Neuronal stem cell (in vitro differentiated cells): ENCODE measurements around the gene STOML1.

Experiments
- DNase-seq: peaks from one replicate; pipeline ENCODE4 v3.0.0-alpha.2; 2013; ENCODE audit warnings: low spot score
- H2AFZ ChIP-seq: one replicate; pipeline ENCODE4 v1.6.1; 2013; ENCODE audit warnings: mild to moderate bottlenecking, low read length, inconsistent platforms
- H2AK5ac ChIP-seq: 2 replicates; pipeline ENCODE4 v1.6.1; 2013; ENCODE audit warnings: low read depth, mild to moderate bottlenecking, inconsistent platforms, low read length, moderate library complexity, mixed read lengths
- H2BK120ac ChIP-seq: 2 replicates; pipeline ENCODE4 v1.6.1; 2013; ENCODE audit warnings: low read depth, mild to moderate bottlenecking, inconsistent platforms, low read length, moderate library complexity, mixed read lengths
- H2BK12ac ChIP-seq: one replicate; pipeline ENCODE4 v1.6.1; 2013; ENCODE audit warnings: low read length, inconsistent platforms
- H2BK15ac ChIP-seq: 2 replicates; pipeline ENCODE4 v1.6.1; 2013; ENCODE audit warnings: mild to moderate bottlenecking, low read length, inconsistent platforms, mixed read lengths
- H2BK5ac ChIP-seq: one replicate; pipeline ENCODE4 v1.6.1; 2013; ENCODE audit warnings: inconsistent platforms, mild to moderate bottlenecking, low read length, moderate library complexity
- H3K14ac ChIP-seq: one replicate; pipeline ENCODE4 v1.6.1; 2013; ENCODE audit warnings: low read length, inconsistent platforms
- H3K18ac ChIP-seq: 2 replicates; pipeline ENCODE4 v1.6.1; 2013; ENCODE audit warnings: low read length, inconsistent platforms
- H3K23ac ChIP-seq: 2 replicates; pipeline ENCODE4 v1.6.1; 2013; ENCODE audit warnings: low read depth, mild to moderate bottlenecking, mixed read lengths, low read length, inconsistent platforms; ENCODE audit not compliant: poor library complexity
- H3K27ac ChIP-seq: replicated peaks from 3 replicates; pipeline ENCODE4 v1.5.1; 2013; ENCODE audit warnings: low read length, inconsistent platforms
- H3K27me3 ChIP-seq, 3 experiments: 2 replicates each; pipeline ENCODE4 v1.6.1; 2013; ENCODE audit warnings: low read length in 3 of 3, mild to moderate bottlenecking in 2 of 3, inconsistent platforms in 1 of 3, low read depth in 1 of 3, mixed read lengths in 1 of 3, moderate library complexity in 1 of 3; ENCODE audit not compliant: control insufficient read depth in 3 of 3, insufficient read depth in 3 of 3
- H3K36me3 ChIP-seq, 2 donors: replicated peaks in 1 of 2; 2 replicates each; pipeline ENCODE4 v1.6.1; 2013; ENCODE audit warnings: low read length in 2 of 2; ENCODE audit not compliant: control insufficient read depth in 2 of 2, insufficient read depth in 2 of 2
- H3K4ac ChIP-seq: 2 replicates; pipeline ENCODE4 v1.6.1; 2013; ENCODE audit warnings: inconsistent platforms, mild to moderate bottlenecking, low read length, moderate library complexity
- H3K4me1 ChIP-seq, 2 donors: 1 replicate in 1 of 2; 2 replicates in 1 of 2; pipeline ENCODE4 v1.6.1; 2013; ENCODE audit warnings: low read length in 2 of 2, low read depth in 1 of 2; ENCODE audit not compliant: control insufficient read depth in 2 of 2, insufficient read depth in 1 of 2
- H3K4me2 ChIP-seq: one replicate; pipeline ENCODE4 v1.6.1; 2013; ENCODE audit warnings: mild to moderate bottlenecking, low read length, inconsistent platforms; ENCODE audit not compliant: insufficient read depth, poor library complexity, severe bottlenecking
- H3K4me3 ChIP-seq, 2 donors: 2 replicates each; pipeline ENCODE4 v1.5.1; 2013; ENCODE audit warnings: low read length in 2 of 2, mild to moderate bottlenecking in 2 of 2, inconsistent platforms in 1 of 2, moderate library complexity in 1 of 2
- H3K79me1 ChIP-seq: one replicate; pipeline ENCODE4 v1.6.1; 2013; ENCODE audit warnings: low read depth, mild to moderate bottlenecking, inconsistent platforms, low read length, moderate library complexity
- H3K9ac ChIP-seq: one replicate; pipeline ENCODE4 v1.6.1; 2013; ENCODE audit warnings: mild to moderate bottlenecking, low read depth, low read length, inconsistent platforms; ENCODE audit not compliant: poor library complexity
- H3K9me3 ChIP-seq, 2 donors: replicated peaks in 1 of 2; 2 replicates each; pipeline versions ENCODE3 to v1.6.1; 2013; ENCODE audit warnings: low read length in 2 of 2, mild to moderate bottlenecking in 2 of 2, inconsistent platforms in 1 of 2, low read depth in 1 of 2, mixed read lengths in 1 of 2, moderate library complexity in 1 of 2; ENCODE audit not compliant: control insufficient read depth in 2 of 2, insufficient read depth in 1 of 2
- H4K8ac ChIP-seq: one replicate; pipeline ENCODE4 v1.6.1; 2013; ENCODE audit warnings: low read depth, mild to moderate bottlenecking, inconsistent platforms, low read length, moderate library complexity
- H4K91ac ChIP-seq: one replicate; pipeline ENCODE4 v1.6.1; 2013; ENCODE audit warnings: low read length, low read depth, mild to moderate bottlenecking, inconsistent platforms; ENCODE audit not compliant: poor library complexity
- WGBS, 2 donors: extraction: QIAGEN DNeasy Blood & Tissue Kit; methylation state at CpG; one replicate each; pipeline ENCODE4 v1.1.7; 2013; ENCODE audit warnings: missing lambda C conversion rate in 2 of 2, mixed read lengths in 1 of 2; ENCODE audit not compliant: insufficient read length in 2 of 2, insufficient replicate concordance in 1 of 2; ENCODE audit errors: extremely low coverage in 2 of 2; 5-methylcytosine and 5-hydroxymethylcytosine counted together

STOML1 gene

DNA sequence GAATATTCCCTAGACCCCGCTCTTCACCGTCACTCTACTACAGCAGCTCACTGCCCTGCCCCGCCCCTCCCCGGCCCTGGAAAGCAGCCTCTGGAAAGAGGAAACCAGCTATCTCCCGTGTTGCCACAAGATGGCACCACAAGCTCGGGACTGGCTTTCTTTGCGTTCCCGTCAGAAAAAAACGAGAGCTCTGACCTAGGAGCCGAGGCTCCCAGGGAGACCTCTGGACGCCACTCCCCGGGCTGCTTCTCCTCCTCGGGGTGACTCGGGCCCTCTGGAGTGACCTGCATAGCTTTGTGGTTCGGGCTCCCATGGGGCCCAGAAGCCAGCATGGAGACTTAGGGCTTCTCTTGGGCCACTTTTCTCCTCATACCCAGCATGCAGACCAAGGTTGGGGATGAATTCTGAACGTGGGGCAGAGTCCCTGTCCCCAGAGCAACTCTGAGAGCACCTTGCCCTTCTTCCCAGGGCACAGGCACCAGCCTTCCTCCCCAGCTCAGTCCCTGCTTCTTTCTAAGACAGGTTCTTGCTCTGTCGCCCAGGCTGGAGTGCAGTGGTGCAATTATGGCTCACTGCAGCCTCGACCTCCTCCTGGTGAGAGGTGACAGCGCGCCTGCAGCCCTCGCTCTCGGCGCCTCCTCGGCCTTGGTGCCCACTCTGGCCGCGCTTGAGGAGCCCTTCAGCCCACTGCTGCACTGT is 19.0 kb downstream of the STOML1 start:
- no peak overlapping the region for H3K4ac ChIP-seq
- no peak overlapping the region for H3K14ac ChIP-seq
- no CpG with 5 or more reads among the region's 26 CpGs for WGBS, 2 donors

DNA sequence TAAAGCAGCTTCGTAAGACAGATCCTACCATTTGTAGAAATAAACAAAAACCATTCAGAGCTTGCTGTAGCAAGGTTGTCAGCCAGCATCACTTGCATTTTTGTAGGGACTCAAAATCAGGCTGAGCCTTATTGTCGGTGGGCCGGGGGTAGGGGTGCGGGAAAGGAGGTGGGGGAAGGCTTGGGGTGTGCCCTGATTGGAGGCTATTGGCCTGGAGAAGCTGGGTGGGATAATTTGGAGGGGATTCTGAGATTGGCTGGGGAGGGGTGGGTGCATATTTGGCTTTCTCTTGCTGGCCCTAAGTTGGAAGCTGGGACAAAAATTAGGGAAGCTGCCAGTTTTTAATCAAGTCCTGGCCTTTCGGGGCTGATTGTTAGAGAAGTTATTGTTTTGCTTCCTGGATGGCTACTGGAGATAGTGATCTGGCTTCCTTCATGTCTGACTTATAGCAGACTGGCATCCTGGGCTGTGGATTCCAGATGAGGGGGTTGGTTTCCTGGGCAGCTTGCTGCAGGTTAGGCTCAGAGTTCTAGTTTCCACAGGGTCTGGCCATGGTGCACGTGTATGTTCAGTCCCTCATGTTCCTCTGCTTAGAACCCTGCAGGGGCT is 22.8 kb downstream of the STOML1 start:
- Histone ChIP-seq H3K36me3 (no peaks in the 10 kb centered on the region), H3K27me3 (peaks cover 0 to 6% (median 2%) of the 10 kb centered on the region in 3 experiments), H2AFZ (no peak overlapping the region), H3K9ac (no peak overlapping the region), H2BK120ac (no peak overlapping the region), H3K14ac (no peak overlapping the region), H3K4ac (no peak overlapping the region), H3K18ac (no peak overlapping the region), H3K79me1 (peaks cover 2% of the 10 kb centered on the region), H3K4me2 (no peak overlapping the region), H4K91ac (no peak overlapping the region), H3K9me3 (no peaks in the 10 kb centered on the region), H2BK15ac (no peak overlapping the region), H3K4me1 (peaks cover 10 to 12% of the 10 kb centered on the region in 2 donors), H3K27ac (no peak overlapping the region), H2AK5ac (no peak overlapping the region), H3K4me3 (no peak overlapping the region), H2BK5ac (no peak overlapping the region), H3K23ac (no peak overlapping the region), H2BK12ac (no peak overlapping the region), H4K8ac (no peak overlapping the region)
- no CpG with 5 or more reads among the region's 6 CpGs for WGBS, 2 donors
- DNase-seq: no peak

More for the DNA sequence above, 19.0 kb downstream of the STOML1 start:
- Histone ChIP-seq H3K9me3 (peaks cover 0 to 1% of the 10 kb centered on the region in 2 donors), H4K8ac (no peak overlapping the region), H3K4me1 (peaks cover 0 to 5% of the 10 kb centered on the region in 2 donors), H3K4me2 (peak overlapping the region; percentile 31), H2BK120ac (no peak overlapping the region), H3K27me3 (peaks cover 0 to 16% (median 2%) of the 10 kb centered on the region in 3 experiments), H3K23ac (peak overlapping the region; percentile 69), H2AK5ac (peak overlapping the region; percentile 81), H3K27ac (no peak overlapping the region), H4K91ac (no peak overlapping the region), H3K36me3 (no peaks in the 10 kb centered on the region), H2BK5ac (no peak overlapping the region), H2BK12ac (no peak overlapping the region), H3K4me3 (no peak overlapping the region), H2BK15ac (peak overlapping the region; percentile 55), H3K18ac (peak overlapping the region; percentile 76), H2AFZ (peak overlapping the region; percentile 96), H3K79me1 (peaks cover 2% of the 10 kb centered on the region), H3K9ac (no peak overlapping the region)
- DNase-seq: peak; percentile 84

DNA sequence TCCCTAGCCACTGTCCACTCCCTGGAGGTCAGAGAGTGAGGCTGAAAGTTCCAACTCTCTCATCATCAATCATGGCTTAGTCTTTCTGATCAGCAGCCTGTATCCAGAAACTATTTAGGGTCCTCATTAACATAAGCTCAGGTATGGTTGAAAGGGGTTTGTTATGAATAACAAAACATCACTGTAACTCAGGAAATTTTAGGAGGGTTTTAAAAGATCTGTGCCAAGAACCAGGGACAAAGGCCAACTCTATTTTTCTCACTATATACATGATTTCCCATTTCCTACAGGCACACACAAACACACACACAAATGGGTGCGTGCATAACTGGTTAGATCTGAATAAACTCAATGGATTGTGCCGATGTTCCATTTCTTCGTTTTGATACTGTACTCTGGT is 23.6 kb downstream of the STOML1 start:
- no peak overlapping the region for H3K14ac ChIP-seq
- H3K9me3 ChIP-seq: no peaks in the 10 kb centered on the region
- H3K79me1 ChIP-seq: no peaks in the 10 kb centered on the region
- no peak overlapping the region for H3K27ac ChIP-seq
- no peak overlapping the region for H3K4me2 ChIP-seq
- H2AK5ac ChIP-seq: no peak overlapping the region
- H2BK12ac ChIP-seq: no peak overlapping the region
- H3K18ac ChIP-seq: no peak overlapping the region
- no peak overlapping the region for H2BK5ac ChIP-seq
- no CpG with 5 or more reads among the region's 3 CpGs for WGBS, 2 donors
- no peak for DNase-seq
- no peak overlapping the region for H4K8ac ChIP-seq
- H4K91ac ChIP-seq: no peak overlapping the region
- peaks cover 10 to 12% of the 10 kb centered on the region in 2 donors for H3K4me1 ChIP-seq
- H2AFZ ChIP-seq: no peak overlapping the region
- no peak overlapping the region for H2BK15ac ChIP-seq
- no peak overlapping the region for H2BK120ac ChIP-seq
- no peak overlapping the region for H3K4me3 ChIP-seq
- H3K36me3 ChIP-seq: no peaks in the 10 kb centered on the region
- H3K9ac ChIP-seq: no peak overlapping the region
- no peak overlapping the region for H3K4ac ChIP-seq
- no peak overlapping the region for H3K23ac ChIP-seq
- H3K27me3 ChIP-seq: peaks cover 0 to 6% (median 2%) of the 10 kb centered on the region in 3 experiments

DNA sequence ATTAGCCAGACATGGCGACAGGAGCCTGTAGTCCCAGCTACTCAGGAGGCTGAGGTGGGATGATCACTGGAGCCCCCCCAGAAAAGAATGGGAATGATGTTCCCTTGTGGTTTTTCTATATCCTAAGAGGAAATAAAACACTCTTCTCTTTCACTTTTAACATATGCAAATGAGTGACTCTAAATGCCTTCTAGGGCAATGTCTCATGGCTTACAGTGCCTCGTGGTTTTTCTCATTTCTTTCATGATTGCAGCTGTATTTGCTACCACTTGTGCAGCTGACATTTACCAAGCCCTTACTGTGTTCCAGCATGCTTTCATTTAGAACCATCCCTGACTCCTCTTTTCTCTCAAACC is 26.4 kb downstream of the STOML1 start:
- Histone ChIP-seq H3K4me3 (no peak overlapping the region), H2AK5ac (no peak overlapping the region), H3K27ac (no peak overlapping the region), H3K18ac (no peak overlapping the region), H3K9ac (no peak overlapping the region), H4K91ac (no peak overlapping the region), H3K4ac (no peak overlapping the region), H2BK120ac (no peak overlapping the region), H3K4me1 (peaks cover 6 to 12% of the 10 kb centered on the region in 2 donors), H3K79me1 (no peaks in the 10 kb centered on the region), H3K27me3 (peaks cover 0 to 6% (median 0%) of the 10 kb centered on the region in 3 experiments), H2AFZ (no peak overlapping the region), H3K4me2 (no peak overlapping the region), H4K8ac (no peak overlapping the region), H2BK12ac (no peak overlapping the region), H3K23ac (no peak overlapping the region), H3K14ac (no peak overlapping the region), H2BK5ac (no peak overlapping the region), H3K36me3 (no peaks in the 10 kb centered on the region), H2BK15ac (no peak overlapping the region), H3K9me3 (no peaks in the 10 kb centered on the region)
- WGBS, 2 donors: no CpG with 5 or more reads among the region's 2 CpGs
- DNase-seq: no peak
